MCF 10A (cell line): ENCODE measurements around the gene DISP2. TPM values are rescaled to one million over a fixed set of nuclear protein-coding genes. Genes with fewer than 3 reads are reported as not detected.

ENCODE experiments used
- BruUV-seq: library from RNA; stranded (reverse); fragments of 400-500 nt; replicated peaks from 2 replicates; lab custom pipeline; 2021; lab: Mats Ljungman, UMichigan
- CTCF ChIA-PET: fragments of 300-600 bp; sonication (Branson Sonifier 250); formaldehyde crosslinking; extraction: SDS; loops from one replicate; lab custom pipeline; 2021; ENCODE audit warnings: antibody characterized with exemption, inconsistent platforms; lab: Yijun Ruan, JAX
- POLR2A ChIA-PET: fragments of 300-600, 350-650 bp; sonication (Branson Sonifier 250); formaldehyde crosslinking; extraction: SDS; loops from one replicate; lab custom pipeline; 2020; ENCODE audit warnings: antibody characterized with exemption, inconsistent platforms; lab: Yijun Ruan, JAX
- DNase-seq: peaks from one replicate; pipeline ENCODE4 v3.0.0-alpha.2; 2018; ENCODE audit not compliant: unreplicated experiment
- H3K27ac Mint-ChIP-seq: one replicate; pipeline ENCODE4 v1.8.0; 2022; ENCODE audit warnings: mild to moderate bottlenecking, low read depth, mixed read lengths; ENCODE audit not compliant: unreplicated experiment
- H3K27me3 Mint-ChIP-seq: one replicate; pipeline ENCODE4 v1.8.0; 2022; ENCODE audit warnings: mixed read lengths; ENCODE audit not compliant: insufficient read depth, unreplicated experiment
- H3K36me3 Mint-ChIP-seq: one replicate; pipeline ENCODE4 v1.8.0; 2022; ENCODE audit warnings: mild to moderate bottlenecking, moderate library complexity, mixed read lengths; ENCODE audit not compliant: insufficient read depth, unreplicated experiment
- H3K4me1 Mint-ChIP-seq: one replicate; pipeline ENCODE4 v1.8.0; 2022; ENCODE audit warnings: mixed read lengths; ENCODE audit not compliant: insufficient read depth, unreplicated experiment
- H3K4me3 Mint-ChIP-seq: one replicate; pipeline ENCODE4 v1.8.0; 2022; ENCODE audit warnings: mild to moderate bottlenecking, moderate library complexity, mixed read lengths; ENCODE audit not compliant: unreplicated experiment
- H3K9me3 Mint-ChIP-seq: one replicate; pipeline ENCODE4 v1.8.0; 2022; ENCODE audit warnings: mixed read lengths; ENCODE audit not compliant: unreplicated experiment
- intact Hi-C: fragments of 100-400 bp; cut with micrococcal nuclease; formaldehyde crosslinking; loops from 2 replicates; pipeline ENCODE4 v1.14.1; 2022
- total RNA-seq: library from RNA; stranded (reverse); gene quantifications from 2 replicates; pipeline ENCODE4 v1.2.3, GENCODE V29; 2022
- TF ChIP-seq, protein P1 (sequence below): fragments of 200-600 bp; IDR thresholded peaks from one replicate; pipeline ENCODE4 v1.8.0; 2022; ENCODE audit warnings: antibody characterized with exemption, mild to moderate bottlenecking; ENCODE audit not compliant: unreplicated experiment

DISP2 gene
- total RNA-seq, 1 experiment from 2014 or later = 1.8 TPM

DNA sequence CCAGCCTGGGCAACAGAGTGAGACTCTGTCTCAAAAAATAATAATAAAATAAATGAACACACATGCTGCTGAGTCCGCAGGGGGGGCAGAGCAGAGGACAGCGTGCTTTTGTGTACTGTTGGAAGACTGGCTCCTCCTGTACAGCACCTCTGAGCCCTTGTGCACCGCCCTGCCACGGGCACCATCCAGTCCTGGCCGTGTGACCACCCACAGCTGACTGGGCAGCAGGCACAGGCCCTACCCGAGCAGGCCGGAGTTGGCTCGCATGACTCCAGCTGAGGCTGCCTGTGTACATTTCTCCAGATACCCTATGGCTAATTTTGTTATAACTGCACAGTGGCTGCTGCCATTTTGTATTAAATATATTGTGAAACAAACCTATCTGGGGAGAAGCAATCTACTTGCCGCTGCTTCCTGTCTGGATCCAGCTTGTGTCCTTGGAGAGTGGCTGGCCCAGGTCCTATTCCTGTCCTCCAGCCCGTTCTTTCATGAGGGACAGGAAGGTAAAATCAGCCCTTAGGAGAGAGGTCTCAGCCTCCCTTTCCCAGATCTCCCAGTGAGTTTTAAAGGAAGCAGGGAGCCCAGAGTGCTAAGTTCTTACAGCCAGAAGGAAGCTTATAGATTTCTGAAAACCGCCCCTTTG is 62.2 kb downstream of the DISP2 start:
- ChIA-PET CTCF (interaction anchor here (0.6 to 9.9 kb wide), 17 partner anchors 9 to 372 kb away, joined by 3 to 107 read pairs (median 4); partner anchors contain the start of genes CCDC9B, INAFM2 and IVD), POLR2A (interaction anchor here (0.5 to 3.5 kb wide), 7 partner anchors 15 to 153 kb away, joined by 3 to 33 read pairs (median 3); partner anchors contain the start of genes CCDC9B and IVD)
- Mint-ChIP-seq H3K27ac (peak overlapping the region; percentile 73), H3K36me3 (peaks cover 36% of the 10 kb centered on the region), H3K9me3 (no peaks in the 10 kb centered on the region), H3K4me3 (peak overlapping the region; percentile 14), H3K27me3 (no peaks in the 10 kb centered on the region), H3K4me1 (peaks cover 19% of the 10 kb centered on the region)
- no TSS peak for BruUV-seq
- intact Hi-C loops = loop anchor here (2.0 kb wide), 1 partner anchor 99 kb away; no protein-coding TSS in a partner anchor
- no peak for DNase-seq
- TF ChIP-seq, protein P1, sequence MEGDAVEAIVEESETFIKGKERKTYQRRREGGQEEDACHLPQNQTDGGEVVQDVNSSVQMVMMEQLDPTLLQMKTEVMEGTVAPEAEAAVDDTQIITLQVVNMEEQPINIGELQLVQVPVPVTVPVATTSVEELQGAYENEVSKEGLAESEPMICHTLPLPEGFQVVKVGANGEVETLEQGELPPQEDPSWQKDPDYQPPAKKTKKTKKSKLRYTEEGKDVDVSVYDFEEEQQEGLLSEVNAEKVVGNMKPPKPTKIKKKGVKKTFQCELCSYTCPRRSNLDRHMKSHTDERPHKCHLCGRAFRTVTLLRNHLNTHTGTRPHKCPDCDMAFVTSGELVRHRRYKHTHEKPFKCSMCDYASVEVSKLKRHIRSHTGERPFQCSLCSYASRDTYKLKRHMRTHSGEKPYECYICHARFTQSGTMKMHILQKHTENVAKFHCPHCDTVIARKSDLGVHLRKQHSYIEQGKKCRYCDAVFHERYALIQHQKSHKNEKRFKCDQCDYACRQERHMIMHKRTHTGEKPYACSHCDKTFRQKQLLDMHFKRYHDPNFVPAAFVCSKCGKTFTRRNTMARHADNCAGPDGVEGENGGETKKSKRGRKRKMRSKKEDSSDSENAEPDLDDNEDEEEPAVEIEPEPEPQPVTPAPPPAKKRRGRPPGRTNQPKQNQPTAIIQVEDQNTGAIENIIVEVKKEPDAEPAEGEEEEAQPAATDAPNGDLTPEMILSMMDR = no peak

DNA sequence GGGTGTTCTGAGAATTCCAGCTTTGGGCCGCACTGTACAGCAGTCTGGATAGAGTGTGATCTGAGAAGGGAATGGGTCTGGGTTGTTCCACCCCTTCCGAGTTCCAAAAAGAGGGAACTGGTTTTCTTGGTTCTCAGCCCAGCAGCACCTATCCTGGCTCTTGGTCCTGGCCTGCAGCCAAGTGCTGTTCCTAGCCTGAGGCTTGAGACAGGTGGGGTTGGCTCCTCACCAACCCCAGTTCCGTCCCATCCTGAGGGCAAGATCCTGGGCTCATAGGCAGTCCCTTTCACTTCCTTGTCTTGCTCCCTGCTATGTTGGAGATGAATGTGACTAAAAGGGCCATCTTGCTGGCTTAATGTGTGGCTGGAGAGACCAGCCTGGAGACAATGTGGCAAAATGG is 62.8 kb downstream of the DISP2 start:
- Mint-ChIP-seq H3K27ac (peak overlapping the region; percentile 73), H3K9me3 (no peaks in the 10 kb centered on the region), H3K4me1 (peaks cover 19% of the 10 kb centered on the region), H3K27me3 (no peaks in the 10 kb centered on the region), H3K4me3 (peak overlapping the region; percentile 14), H3K36me3 (peaks cover 36% of the 10 kb centered on the region)
- BruUV-seq = TSS peak; percentile 34
- TF ChIP-seq, protein P1 = no peak
- POLR2A ChIA-PET = interaction anchor here (0.5 to 3.5 kb wide), 8 partner anchors 16 to 154 kb away, joined by 3 to 33 read pairs (median 4); partner anchors contain the start of genes CCDC9B and IVD
- peak; percentile 89 for DNase-seq
- CTCF ChIA-PET = interaction anchor here (0.6 to 9.9 kb wide), 20 partner anchors 10 to 373 kb away, joined by 3 to 107 read pairs (median 5); partner anchors contain the start of genes CCDC9B, INAFM2 and IVD
- intact Hi-C loops = loop anchor here (2.0 kb wide), 1 partner anchor 100 kb away; no protein-coding TSS in a partner anchor

DNA sequence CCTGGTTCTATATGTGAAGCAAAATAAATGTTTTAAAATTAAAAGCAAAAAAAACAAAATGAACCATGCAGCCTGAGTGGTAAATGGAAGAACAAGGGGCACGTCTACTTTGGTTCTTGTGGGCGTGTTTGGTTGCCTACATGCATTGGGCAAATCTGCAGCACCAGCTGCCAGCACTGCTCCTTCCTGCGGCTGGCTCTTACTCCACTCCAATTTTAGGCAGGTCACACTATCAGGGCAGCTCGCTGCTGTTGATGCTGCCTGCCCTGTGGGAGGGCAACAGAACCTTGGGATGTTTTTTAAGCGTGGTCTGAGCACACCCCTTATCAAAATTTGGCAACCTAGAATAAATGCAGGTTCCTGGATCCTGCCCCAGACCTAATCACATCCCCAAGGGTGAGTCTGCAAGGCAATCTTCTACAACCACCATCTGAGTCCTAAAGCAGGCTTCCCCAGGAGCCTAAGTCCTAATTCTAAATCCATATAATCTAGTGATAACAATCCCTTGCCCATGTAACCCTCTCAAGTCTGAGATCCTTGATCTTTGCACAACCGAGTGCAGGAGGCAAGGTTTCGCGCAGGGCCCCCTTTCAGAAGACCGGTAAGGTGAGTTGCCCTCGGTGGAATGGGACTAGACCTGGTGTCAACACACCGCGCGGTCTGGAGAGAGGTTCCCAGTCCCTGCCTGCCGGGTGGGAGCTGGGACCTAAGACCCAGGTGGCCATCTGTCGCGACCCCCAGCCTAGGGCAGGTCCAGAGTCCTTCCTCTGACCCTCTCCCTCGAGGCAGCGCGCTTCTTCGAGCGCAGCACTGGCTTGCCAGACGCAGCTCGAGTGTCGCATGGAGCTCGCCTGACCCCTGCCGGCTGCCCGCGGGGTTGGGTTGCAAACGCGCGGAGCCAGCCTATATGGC is 63.5 kb downstream of the DISP2 start:
- DNase-seq = peak; percentile 68
- intact Hi-C loops = loop anchor here (1.0 to 2.0 kb wide), 3 partner anchors 53 to 101 kb away; no protein-coding TSS in a partner anchor
- POLR2A ChIA-PET = interaction anchor here (1.0 to 3.5 kb wide), 11 partner anchors 16 to 207 kb away, joined by 3 to 33 read pairs (median 4); partner anchors contain the start of genes INAFM2 and IVD
- peak overlapping the region; percentile 14 for H3K4me3 Mint-ChIP-seq
- CTCF ChIA-PET = interaction anchor here (0.6 to 9.9 kb wide), 31 partner anchors 10 to 311 kb away, joined by 3 to 107 read pairs (median 5); partner anchors contain the start of genes CCDC9B, INAFM2 and KNSTRN
- no peaks in the 10 kb centered on the region for H3K9me3 Mint-ChIP-seq
- H3K4me1 Mint-ChIP-seq = peaks cover 19% of the 10 kb centered on the region
- peak overlapping the region; percentile 73 for H3K27ac Mint-ChIP-seq
- TF ChIP-seq, protein P1 = peak; percentile 92
- no TSS peak for BruUV-seq
- H3K36me3 Mint-ChIP-seq = peaks cover 29% of the 10 kb centered on the region
- H3K27me3 Mint-ChIP-seq = no peaks in the 10 kb centered on the region
